ENCODE measurements around the gene AP3S2.

DNA sequence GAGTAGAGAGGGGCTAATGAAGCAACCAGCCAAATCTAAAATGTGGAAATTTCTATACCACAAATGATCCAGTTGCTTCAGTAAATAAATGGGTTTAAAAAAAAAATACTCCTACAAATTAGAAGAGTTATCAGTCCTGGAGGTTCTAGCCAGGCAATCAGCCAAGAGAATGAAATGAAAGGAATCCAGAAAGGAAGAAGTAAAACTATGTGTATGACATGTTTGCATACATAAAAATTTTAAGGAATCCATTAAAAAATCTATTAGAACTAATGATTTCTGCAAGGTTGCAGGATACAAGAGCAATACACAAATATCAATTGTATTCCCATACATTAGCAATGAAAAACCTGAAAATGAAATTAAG is 108.0 kb downstream of the AP3S2 start:
- TF ChIP-seq EZH2 (IDR thresholded peaks at IDR 0.05; ENCODE audit: low read depth, unreplicated experiment) (no peak), NANOG (IDR thresholded peaks at IDR 0.05; ENCODE audit: borderline replicate concordance) (no peak), POLR2AphosphoS5 (IDR thresholded peaks at IDR 0.05; ENCODE audit: low read depth) (no peak), CREB1 (CRISPR knock-in tag; IDR thresholded peaks at IDR 0.05; ENCODE audit: low read depth) (no peak), STAT1 (IDR thresholded peaks at IDR 0.05; ENCODE audit: unreplicated experiment) (no peak), ZNF114 (CRISPR knock-in tag; IDR thresholded peaks at IDR 0.05) (no peak)
- TF ChIP-seq, protein P1, sequence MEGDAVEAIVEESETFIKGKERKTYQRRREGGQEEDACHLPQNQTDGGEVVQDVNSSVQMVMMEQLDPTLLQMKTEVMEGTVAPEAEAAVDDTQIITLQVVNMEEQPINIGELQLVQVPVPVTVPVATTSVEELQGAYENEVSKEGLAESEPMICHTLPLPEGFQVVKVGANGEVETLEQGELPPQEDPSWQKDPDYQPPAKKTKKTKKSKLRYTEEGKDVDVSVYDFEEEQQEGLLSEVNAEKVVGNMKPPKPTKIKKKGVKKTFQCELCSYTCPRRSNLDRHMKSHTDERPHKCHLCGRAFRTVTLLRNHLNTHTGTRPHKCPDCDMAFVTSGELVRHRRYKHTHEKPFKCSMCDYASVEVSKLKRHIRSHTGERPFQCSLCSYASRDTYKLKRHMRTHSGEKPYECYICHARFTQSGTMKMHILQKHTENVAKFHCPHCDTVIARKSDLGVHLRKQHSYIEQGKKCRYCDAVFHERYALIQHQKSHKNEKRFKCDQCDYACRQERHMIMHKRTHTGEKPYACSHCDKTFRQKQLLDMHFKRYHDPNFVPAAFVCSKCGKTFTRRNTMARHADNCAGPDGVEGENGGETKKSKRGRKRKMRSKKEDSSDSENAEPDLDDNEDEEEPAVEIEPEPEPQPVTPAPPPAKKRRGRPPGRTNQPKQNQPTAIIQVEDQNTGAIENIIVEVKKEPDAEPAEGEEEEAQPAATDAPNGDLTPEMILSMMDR (conservative IDR thresholded peaks at IDR 0.05; ENCODE audit: low read depth in 2 of 2), result no peak
- TF ChIP-seq, protein P2, sequence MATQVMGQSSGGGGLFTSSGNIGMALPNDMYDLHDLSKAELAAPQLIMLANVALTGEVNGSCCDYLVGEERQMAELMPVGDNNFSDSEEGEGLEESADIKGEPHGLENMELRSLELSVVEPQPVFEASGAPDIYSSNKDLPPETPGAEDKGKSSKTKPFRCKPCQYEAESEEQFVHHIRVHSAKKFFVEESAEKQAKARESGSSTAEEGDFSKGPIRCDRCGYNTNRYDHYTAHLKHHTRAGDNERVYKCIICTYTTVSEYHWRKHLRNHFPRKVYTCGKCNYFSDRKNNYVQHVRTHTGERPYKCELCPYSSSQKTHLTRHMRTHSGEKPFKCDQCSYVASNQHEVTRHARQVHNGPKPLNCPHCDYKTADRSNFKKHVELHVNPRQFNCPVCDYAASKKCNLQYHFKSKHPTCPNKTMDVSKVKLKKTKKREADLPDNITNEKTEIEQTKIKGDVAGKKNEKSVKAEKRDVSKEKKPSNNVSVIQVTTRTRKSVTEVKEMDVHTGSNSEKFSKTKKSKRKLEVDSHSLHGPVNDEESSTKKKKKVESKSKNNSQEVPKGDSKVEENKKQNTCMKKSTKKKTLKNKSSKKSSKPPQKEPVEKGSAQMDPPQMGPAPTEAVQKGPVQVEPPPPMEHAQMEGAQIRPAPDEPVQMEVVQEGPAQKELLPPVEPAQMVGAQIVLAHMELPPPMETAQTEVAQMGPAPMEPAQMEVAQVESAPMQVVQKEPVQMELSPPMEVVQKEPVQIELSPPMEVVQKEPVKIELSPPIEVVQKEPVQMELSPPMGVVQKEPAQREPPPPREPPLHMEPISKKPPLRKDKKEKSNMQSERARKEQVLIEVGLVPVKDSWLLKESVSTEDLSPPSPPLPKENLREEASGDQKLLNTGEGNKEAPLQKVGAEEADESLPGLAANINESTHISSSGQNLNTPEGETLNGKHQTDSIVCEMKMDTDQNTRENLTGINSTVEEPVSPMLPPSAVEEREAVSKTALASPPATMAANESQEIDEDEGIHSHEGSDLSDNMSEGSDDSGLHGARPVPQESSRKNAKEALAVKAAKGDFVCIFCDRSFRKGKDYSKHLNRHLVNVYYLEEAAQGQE (IDR thresholded peaks at IDR 0.05; ENCODE audit: unreplicated experiment), result no peak
- TF ChIP-seq, protein P3, sequence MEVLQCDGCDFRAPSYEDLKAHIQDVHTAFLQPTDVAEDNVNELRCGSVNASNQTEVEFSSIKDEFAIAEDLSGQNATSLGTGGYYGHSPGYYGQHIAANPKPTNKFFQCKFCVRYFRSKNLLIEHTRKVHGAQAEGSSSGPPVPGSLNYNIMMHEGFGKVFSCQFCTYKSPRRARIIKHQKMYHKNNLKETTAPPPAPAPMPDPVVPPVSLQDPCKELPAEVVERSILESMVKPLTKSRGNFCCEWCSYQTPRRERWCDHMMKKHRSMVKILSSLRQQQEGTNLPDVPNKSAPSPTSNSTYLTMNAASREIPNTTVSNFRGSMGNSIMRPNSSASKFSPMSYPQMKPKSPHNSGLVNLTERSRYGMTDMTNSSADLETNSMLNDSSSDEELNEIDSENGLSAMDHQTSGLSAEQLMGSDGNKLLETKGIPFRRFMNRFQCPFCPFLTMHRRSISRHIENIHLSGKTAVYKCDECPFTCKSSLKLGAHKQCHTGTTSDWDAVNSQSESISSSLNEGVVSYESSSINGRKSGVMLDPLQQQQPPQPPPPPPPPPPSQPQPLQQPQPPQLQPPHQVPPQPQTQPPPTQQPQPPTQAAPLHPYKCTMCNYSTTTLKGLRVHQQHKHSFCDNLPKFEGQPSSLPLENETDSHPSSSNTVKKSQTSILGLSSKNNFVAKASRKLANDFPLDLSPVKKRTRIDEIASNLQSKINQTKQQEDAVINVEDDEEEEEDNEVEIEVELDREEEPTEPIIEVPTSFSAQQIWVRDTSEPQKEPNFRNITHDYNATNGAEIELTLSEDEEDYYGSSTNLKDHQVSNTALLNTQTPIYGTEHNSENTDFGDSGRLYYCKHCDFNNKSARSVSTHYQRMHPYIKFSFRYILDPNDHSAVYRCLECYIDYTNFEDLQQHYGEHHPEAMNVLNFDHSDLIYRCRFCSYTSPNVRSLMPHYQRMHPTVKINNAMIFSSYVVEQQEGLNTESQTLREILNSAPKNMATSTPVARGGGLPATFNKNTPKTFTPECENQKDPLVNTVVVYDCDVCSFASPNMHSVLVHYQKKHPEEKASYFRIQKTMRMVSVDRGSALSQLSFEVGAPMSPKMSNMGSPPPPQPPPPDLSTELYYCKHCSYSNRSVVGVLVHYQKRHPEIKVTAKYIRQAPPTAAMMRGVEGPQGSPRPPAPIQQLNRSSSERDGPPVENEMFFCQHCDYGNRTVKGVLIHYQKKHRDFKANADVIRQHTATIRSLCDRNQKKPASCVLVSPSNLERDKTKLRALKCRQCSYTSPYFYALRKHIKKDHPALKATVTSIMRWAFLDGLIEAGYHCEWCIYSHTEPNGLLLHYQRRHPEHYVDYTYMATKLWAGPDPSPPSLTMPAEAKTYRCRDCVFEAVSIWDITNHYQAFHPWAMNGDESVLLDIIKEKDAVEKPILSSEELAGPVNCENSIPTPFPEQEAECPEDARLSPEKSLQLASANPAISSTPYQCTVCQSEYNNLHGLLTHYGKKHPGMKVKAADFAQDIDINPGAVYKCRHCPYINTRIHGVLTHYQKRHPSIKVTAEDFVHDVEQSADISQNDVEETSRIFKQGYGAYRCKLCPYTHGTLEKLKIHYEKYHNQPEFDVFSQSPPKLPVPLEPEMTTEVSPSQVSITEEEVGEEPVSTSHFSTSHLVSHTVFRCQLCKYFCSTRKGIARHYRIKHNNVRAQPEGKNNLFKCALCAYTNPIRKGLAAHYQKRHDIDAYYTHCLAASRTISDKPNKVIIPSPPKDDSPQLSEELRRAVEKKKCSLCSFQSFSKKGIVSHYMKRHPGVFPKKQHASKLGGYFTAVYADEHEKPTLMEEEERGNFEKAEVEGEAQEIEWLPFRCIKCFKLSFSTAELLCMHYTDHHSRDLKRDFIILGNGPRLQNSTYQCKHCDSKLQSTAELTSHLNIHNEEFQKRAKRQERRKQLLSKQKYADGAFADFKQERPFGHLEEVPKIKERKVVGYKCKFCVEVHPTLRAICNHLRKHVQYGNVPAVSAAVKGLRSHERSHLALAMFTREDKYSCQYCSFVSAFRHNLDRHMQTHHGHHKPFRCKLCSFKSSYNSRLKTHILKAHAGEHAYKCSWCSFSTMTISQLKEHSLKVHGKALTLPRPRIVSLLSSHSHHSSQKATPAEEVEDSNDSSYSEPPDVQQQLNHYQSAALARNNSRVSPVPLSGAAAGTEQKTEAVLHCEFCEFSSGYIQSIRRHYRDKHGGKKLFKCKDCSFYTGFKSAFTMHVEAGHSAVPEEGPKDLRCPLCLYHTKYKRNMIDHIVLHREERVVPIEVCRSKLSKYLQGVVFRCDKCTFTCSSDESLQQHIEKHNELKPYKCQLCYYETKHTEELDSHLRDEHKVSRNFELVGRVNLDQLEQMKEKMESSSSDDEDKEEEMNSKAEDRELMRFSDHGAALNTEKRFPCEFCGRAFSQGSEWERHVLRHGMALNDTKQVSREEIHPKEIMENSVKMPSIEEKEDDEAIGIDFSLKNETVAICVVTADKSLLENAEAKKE (CRISPR knock-in tag; IDR thresholded peaks at IDR 0.05), result no peak
- TF ChIP-seq, protein P4, sequence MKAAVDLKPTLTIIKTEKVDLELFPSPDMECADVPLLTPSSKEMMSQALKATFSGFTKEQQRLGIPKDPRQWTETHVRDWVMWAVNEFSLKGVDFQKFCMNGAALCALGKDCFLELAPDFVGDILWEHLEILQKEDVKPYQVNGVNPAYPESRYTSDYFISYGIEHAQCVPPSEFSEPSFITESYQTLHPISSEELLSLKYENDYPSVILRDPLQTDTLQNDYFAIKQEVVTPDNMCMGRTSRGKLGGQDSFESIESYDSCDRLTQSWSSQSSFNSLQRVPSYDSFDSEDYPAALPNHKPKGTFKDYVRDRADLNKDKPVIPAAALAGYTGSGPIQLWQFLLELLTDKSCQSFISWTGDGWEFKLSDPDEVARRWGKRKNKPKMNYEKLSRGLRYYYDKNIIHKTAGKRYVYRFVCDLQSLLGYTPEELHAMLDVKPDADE (IDR thresholded peaks at IDR 0.05), result no peak

Measured in GM23338 (cell line).